Measurements from ENCODE around the gene GNA12.

DNA sequence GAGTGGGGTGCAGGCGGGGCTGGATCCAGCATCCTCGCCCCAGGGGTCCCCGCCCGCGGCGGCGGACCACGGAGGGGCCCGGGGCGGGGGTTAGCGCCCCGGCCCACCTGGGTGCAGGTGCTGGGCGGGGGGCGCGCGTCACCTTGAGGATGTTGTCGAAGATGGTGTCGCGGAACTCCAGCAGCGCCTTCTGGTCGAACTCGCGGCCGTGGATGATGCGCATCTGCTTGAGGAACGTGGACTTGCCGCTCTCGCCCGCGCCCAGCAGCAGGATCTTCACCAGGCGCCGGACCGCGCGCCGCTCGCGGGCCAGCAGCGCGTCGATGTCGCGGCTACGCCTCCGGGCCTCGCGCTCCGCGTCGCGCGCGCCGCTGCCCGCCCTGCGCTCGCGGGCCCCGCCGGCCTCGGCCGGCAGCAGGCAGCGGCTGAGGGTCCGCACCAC, 376 bp downstream of the GNA12 start:
- TF ChIP-seq, protein P1, sequence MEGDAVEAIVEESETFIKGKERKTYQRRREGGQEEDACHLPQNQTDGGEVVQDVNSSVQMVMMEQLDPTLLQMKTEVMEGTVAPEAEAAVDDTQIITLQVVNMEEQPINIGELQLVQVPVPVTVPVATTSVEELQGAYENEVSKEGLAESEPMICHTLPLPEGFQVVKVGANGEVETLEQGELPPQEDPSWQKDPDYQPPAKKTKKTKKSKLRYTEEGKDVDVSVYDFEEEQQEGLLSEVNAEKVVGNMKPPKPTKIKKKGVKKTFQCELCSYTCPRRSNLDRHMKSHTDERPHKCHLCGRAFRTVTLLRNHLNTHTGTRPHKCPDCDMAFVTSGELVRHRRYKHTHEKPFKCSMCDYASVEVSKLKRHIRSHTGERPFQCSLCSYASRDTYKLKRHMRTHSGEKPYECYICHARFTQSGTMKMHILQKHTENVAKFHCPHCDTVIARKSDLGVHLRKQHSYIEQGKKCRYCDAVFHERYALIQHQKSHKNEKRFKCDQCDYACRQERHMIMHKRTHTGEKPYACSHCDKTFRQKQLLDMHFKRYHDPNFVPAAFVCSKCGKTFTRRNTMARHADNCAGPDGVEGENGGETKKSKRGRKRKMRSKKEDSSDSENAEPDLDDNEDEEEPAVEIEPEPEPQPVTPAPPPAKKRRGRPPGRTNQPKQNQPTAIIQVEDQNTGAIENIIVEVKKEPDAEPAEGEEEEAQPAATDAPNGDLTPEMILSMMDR (IDR thresholded peaks at IDR 0.05), result no peak
- TF ChIP-seq POLR2A (IDR thresholded peaks at IDR 0.05), result no peak

Data from adrenal gland (tissue), 5 donors.